Small intestine (tissue), 7 donors: Measurements from ENCODE around the gene BMP5. TPM values are rescaled to one million over a fixed set of nuclear protein-coding genes. Genes with fewer than 3 reads are reported as not detected.

ENCODE experiments used
- DNase-seq, 2 donors: peaks; one replicate each; pipeline versions ENCODE4 v3.0.0 to v3.0.0-alpha.2; 2013
- FAIRE-seq: peaks from 2 replicates; lab custom pipeline; 2012; peaks lifted over from hg19 to GRCh38; lab: Jason Lieb, UNC
- H3K27ac ChIP-seq, 3 donors: one replicate each; pipeline ENCODE4 v1.5.1; 2013; ENCODE audit warnings: low read length in 2 of 3, mild to moderate bottlenecking in 2 of 3, control low read depth in 1 of 3, inconsistent platforms in 1 of 3, low read depth in 1 of 3, moderate library complexity in 1 of 3
- H3K27me3 ChIP-seq, 3 donors: one replicate each; pipeline ENCODE4 v1.6.1; 2013; ENCODE audit warnings: low read length in 3 of 3, inconsistent platforms in 1 of 3; ENCODE audit not compliant: control insufficient read depth in 3 of 3, insufficient read depth in 3 of 3
- H3K36me3 ChIP-seq, 3 donors: one replicate each; pipeline ENCODE4 v1.6.1; 2013; ENCODE audit warnings: low read length in 3 of 3, inconsistent platforms in 1 of 3, low read depth in 1 of 3, mild to moderate bottlenecking in 1 of 3, moderate library complexity in 1 of 3; ENCODE audit not compliant: control insufficient read depth in 3 of 3, insufficient read depth in 2 of 3
- H3K4me1 ChIP-seq, 3 donors: one replicate each; pipeline ENCODE4 v1.6.1; 2013; ENCODE audit warnings: low read length in 2 of 3, inconsistent platforms in 1 of 3, low read depth in 1 of 3, mild to moderate bottlenecking in 1 of 3, moderate library complexity in 1 of 3; ENCODE audit not compliant: control insufficient read depth in 3 of 3, insufficient read depth in 2 of 3
- H3K4me3 ChIP-seq, 3 donors: one replicate each; pipeline ENCODE4 v1.5.1; 2013; ENCODE audit warnings: low read length in 3 of 3, control low read depth in 1 of 3, inconsistent platforms in 1 of 3, low read depth in 1 of 3, mild to moderate bottlenecking in 1 of 3, moderate library complexity in 1 of 3
- H3K9me3 ChIP-seq, 2 donors: one replicate each; pipeline ENCODE4 v1.6.1; 2013; ENCODE audit warnings: low read depth in 1 of 2, low read length in 1 of 2; ENCODE audit not compliant: control insufficient read depth in 2 of 2, insufficient read depth in 1 of 2
- WGBS, 3 donors: extraction: QIAGEN DNeasy Blood & Tissue Kit; methylation state at CpG; one replicate each; pipeline ENCODE4 v1.1.7; 2013; 5-methylcytosine and 5-hydroxymethylcytosine counted together
- polyA plus RNA-seq, 4 donors: library from polyadenylated mRNA; stranded (reverse) in 3 of 4; unstranded in 1 of 4; fragments of 200-250 nt in 3 of 4; fragments of 120-200 nt in 1 of 4; gene quantifications; one replicate each; pipeline versions ENCODE4 v1.2.1 to v1.2.3, GENCODE V29; 2013
- donor health status: healthy with polysubstance abuse.
- donor health status: control.
- donor health status: control.
- donor health status: Bipolar disorder and iron deficiency.
- donor health status: healthy.

Gene BMP5
- polyA plus RNA-seq, 4 donors, result 1.8 to 26.2 (median 1.9) TPM; not detected in 1

DNA sequence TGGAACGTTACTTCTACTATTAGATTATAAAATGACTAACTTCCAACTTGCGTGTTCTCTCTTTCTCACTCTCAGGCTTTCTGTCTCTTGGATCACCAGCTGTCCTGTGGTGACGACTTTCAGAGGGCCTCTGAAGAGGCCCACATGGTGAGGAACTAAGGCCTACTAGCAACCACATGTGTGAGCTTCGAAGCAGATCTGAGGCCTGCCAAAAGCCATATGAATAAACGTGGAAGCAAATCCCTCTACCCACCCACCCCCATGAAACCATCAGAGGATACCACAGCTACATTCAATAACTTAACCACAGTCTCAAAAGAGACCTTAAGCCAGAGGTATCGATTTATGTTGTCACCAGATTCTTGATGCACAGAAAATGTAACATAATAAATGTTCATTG, 13.5 kb upstream of the BMP5 start:
- Histone ChIP-seq H3K9me3 (peaks cover 0 to 4% of the 10 kb centered on the region in 2 donors), H3K4me1 (no peaks in the 10 kb centered on the region), H3K36me3 (no peaks in the 10 kb centered on the region), H3K27ac (no peak overlapping the region), H3K4me3 (no peak overlapping the region), H3K27me3 (no peaks in the 10 kb centered on the region)
- DNase-seq, result no peak
- WGBS, 3 donors, result 68 to 83% (median 77%) methylated on average over 6 of the region's 6 CpGs
- FAIRE-seq, result no peak

GRCh38 chr6:55886185-55886836, 10.9 kb upstream of the BMP5 start:
- Histone ChIP-seq H3K27ac (no peak overlapping the region), H3K9me3 (peaks cover 0 to 4% of the 10 kb centered on the region in 2 donors), H3K27me3 (no peaks in the 10 kb centered on the region), H3K4me3 (no peak overlapping the region), H3K36me3 (no peaks in the 10 kb centered on the region), H3K4me1 (no peaks in the 10 kb centered on the region)
- no peak for DNase-seq
- 82 to 89% (median 82%) methylated on average over 3 of the region's 3 CpGs for WGBS, 3 donors
- FAIRE-seq, result peak; percentile 86

GRCh38 chr6:55882718-55883569, 7.6 kb upstream of the BMP5 start:
- 71 to 91% (median 76%) methylated on average over 1 of the region's 1 CpG for WGBS, 3 donors
- Histone ChIP-seq H3K9me3 (no peaks in the 10 kb centered on the region), H3K36me3 (no peaks in the 10 kb centered on the region), H3K27ac (no peak overlapping the region), H3K4me3 (no peak overlapping the region), H3K27me3 (no peaks in the 10 kb centered on the region), H3K4me1 (no peaks in the 10 kb centered on the region)
- FAIRE-seq, result no peak
- DNase-seq, result no peak

GRCh38 chr6:55877283-55877682, 1.9 kb upstream of the BMP5 start:
- Histone ChIP-seq H3K27ac (no peak overlapping the region), H3K4me1 (no peaks in the 10 kb centered on the region), H3K27me3 (no peaks in the 10 kb centered on the region), H3K36me3 (no peaks in the 10 kb centered on the region), H3K4me3 (no peak overlapping the region), H3K9me3 (no peaks in the 10 kb centered on the region)
- no peak for DNase-seq
- WGBS, 3 donors, result 69 to 82% (median 80%) methylated on average over 3 of the region's 3 CpGs
- no peak for FAIRE-seq

- no peaks in the 10 kb centered on the region for H3K4me1 ChIP-seq
- no peak for DNase-seq
- peak overlapping the region in 1 of 3 donors; percentile 83 for H3K27ac ChIP-seq
- FAIRE-seq, result no peak
- peak overlapping the region in 1 of 3 donors; percentile 43 for H3K4me3 ChIP-seq
- H3K9me3 ChIP-seq, result no peaks in the 10 kb centered on the region
- WGBS, 3 donors, result 64 to 75% (median 66%) methylated on average over 6 of the region's 6 CpGs
- no peaks in the 10 kb centered on the region for H3K27me3 ChIP-seq
- H3K36me3 ChIP-seq, result no peaks in the 10 kb centered on the region
These were observed 1.1 kb downstream of the BMP5 start for GRCh38 chr6:55874316-55874715.

DNA sequence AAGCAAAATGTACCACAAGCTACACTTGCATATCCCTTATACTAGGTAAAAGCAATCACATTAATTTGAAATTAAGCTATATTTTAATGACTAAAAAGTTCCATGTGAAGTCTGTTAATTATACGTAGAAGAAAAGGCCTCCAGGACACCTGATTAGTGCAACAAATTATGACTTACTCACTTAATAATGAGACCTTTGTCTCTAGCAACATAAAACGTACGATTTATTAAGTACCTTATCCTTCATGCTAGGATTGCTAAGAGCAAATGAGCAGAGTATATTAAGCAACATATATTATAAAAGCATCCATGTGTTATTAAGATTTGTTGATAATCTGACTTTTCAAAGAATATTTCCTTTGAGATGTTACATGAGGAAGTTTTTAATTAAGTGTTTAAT, 2.5 kb downstream of the BMP5 start:
- Histone ChIP-seq H3K36me3 (no peaks in the 10 kb centered on the region), H3K4me1 (no peaks in the 10 kb centered on the region), H3K27ac (no peak overlapping the region), H3K4me3 (peak overlapping the region in 1 of 3 donors; percentile 1), H3K27me3 (no peaks in the 10 kb centered on the region), H3K9me3 (no peaks in the 10 kb centered on the region)
- DNase-seq (no peak), FAIRE-seq (no peak)
- 14 to 42% (median 19%) methylated on average over 3 of the region's 3 CpGs for WGBS, 3 donors

GRCh38 chr6:55870181-55870813, 5.1 kb downstream of the BMP5 start:
- Histone ChIP-seq H3K27ac (no peak overlapping the region), H3K27me3 (no peaks in the 10 kb centered on the region), H3K4me3 (no peak overlapping the region), H3K36me3 (no peaks in the 10 kb centered on the region), H3K9me3 (no peaks in the 10 kb centered on the region), H3K4me1 (no peaks in the 10 kb centered on the region)
- FAIRE-seq (no peak), DNase-seq (no peak)
- 72 to 92% (median 91%) methylated on average over 3 of the region's 3 CpGs for WGBS, 3 donors

GRCh38 chr6:55869674-55870073, 5.7 kb downstream of the BMP5 start:
- H3K4me3 ChIP-seq, result no peak overlapping the region
- no peak for FAIRE-seq
- no peaks in the 10 kb centered on the region for H3K27me3 ChIP-seq
- DNase-seq, result no peak
- H3K36me3 ChIP-seq, result no peaks in the 10 kb centered on the region
- 33 to 53% (median 41%) methylated on average over 1 of the region's 1 CpG for WGBS, 3 donors
- no peaks in the 10 kb centered on the region for H3K9me3 ChIP-seq
- peak overlapping the region in 1 of 3 donors; percentile 57 for H3K27ac ChIP-seq
- no peaks in the 10 kb centered on the region for H3K4me1 ChIP-seq
